ENCODE data around the gene INF2.

The INF2 gene

DNA sequence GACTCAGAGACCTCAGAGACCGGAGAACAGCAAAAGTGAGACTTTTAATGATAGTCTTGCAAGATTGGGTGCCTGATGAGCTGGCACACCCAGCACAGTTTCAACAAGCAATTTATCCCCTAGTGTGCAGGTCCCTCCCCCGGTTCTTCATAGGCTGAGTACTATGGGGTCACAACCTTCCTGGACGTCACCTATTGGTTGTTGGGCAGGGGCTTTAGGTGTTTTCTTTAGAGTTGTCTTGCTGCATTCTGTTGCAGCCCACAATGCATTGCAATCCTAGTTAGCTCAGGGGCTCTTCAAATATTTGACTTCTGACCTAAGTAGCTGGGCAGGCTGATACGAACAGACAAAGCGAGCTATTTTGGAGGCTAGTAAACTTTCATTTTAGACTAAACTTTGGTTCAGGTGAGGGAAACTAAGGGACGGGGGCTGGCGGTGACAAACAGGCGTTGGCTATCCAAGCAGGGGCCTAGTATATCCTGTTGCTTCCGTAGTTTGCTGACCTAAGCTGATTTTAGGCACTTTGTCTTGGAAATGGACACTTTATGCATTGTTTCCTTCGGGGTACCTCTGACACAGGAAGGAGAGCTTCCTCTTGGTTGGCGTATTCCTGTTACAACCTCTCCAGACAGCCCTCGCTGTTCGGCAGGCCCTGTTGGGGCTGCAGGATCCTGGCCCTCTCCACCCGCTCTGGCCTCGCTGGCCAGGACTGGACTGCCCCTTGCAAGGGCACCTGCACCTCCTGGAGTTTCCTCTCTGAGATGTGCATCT is 77.6 kb downstream of the INF2 start:
- FAIRE-seq (no peak), DNase-seq (ENCODE audit: insufficient read length, low spot score) (no peak)

DNA sequence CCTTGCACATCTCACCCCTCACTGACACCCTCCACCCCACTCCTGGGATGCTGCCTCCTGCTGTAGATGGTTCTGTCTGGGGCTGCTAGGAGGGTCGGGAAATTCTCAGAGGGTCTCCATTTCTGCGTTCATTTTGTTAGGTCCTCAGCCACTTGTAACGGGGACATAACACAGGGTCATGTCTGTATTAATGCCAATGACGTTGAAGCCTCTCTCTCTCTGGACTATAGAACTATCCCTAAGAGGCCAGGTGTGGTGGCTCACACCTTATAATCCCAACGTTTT is 78.2 kb downstream of the INF2 start:
- no peak for FAIRE-seq
- no peak for DNase-seq (ENCODE audit: insufficient read length, low spot score)

- DNase-seq (ENCODE audit: insufficient read length, low spot score) (peak; percentile 93), FAIRE-seq (peak; percentile 71)
Observed at GRCh38 chr14:104768437-104769323, 79.3 kb downstream of the INF2 start.

- FAIRE-seq (no peak), DNase-seq (ENCODE audit: insufficient read length, low spot score) (no peak)
Observed at GRCh38 chr14:104769324-104770071, 80.1 kb downstream of the INF2 start.

GRCh38 chr14:104770072-104770579 is 80.7 kb downstream of the INF2 start:
- FAIRE-seq (no peak), DNase-seq (ENCODE audit: insufficient read length, low spot score) (no peak)

DNA sequence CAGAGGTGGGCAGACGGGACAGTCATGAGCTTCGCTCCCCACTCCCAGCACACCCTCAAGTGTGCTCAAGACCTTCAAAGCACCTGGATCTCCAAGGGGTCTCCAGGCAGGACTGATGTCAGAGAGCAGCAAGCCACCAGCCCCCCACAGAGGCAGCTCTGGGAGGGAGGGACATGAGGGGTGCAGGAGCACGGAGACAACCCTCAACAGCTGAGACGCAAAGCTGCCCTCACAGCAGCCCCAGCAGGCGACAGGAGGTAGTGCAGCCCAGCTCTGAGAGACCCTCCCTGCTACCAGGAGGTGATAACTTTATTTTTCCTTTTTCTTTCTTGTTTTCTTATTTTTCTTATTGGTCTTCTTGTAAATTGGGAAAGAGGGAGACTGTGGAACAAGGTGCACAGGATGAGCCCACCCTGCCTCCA is 81.4 kb downstream of the INF2 start:
- FAIRE-seq: no peak
- no peak for DNase-seq (ENCODE audit: insufficient read length, low spot score)

DNA sequence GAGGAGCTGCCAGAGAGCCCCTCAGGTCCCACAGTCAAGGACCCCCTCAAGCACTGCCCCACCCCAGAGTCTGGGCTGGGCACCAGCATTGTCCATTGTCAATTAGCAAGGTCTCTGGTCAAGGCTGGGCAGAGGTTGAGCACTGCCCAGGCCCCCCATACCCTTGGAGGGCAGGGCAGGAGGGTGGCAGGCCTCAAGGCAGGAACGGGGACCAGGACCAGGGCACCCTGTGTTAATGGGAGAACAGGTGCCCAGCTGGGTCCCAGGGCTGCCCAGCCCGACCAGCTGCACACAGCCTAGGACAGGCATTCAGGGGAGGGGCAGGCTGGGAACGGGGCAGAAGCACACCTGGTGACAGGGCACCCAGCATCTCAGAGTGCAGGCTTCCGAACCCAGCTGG is 82.0 kb downstream of the INF2 start:
- FAIRE-seq (no peak), DNase-seq (ENCODE audit: insufficient read length, low spot score) (no peak)
